Measurements from ENCODE around the gene PRMT2.

Gene PRMT2

DNA sequence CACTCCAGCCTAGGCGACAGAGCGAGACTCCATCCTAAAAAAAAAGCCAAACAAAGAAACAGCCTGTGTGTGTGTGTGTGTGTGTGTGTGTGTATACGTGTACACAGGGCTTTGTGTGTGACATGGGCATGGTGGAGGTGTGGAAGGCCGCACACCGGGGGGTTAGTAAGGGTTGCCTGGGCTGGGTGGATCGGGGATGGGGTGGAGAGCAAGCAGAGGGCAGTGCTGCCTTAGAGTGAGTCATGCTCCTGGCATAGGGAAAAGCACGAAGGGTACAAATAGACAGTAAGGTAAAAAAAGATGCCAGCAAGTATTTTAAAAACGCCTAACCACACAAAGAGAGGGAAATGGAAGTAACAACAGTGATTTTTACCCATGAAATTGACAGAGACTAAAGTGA lies 6.2 kb downstream of the PRMT2 start:
- no peak for DNase-seq (ENCODE audit: low read depth in 3 of 3)

DNA sequence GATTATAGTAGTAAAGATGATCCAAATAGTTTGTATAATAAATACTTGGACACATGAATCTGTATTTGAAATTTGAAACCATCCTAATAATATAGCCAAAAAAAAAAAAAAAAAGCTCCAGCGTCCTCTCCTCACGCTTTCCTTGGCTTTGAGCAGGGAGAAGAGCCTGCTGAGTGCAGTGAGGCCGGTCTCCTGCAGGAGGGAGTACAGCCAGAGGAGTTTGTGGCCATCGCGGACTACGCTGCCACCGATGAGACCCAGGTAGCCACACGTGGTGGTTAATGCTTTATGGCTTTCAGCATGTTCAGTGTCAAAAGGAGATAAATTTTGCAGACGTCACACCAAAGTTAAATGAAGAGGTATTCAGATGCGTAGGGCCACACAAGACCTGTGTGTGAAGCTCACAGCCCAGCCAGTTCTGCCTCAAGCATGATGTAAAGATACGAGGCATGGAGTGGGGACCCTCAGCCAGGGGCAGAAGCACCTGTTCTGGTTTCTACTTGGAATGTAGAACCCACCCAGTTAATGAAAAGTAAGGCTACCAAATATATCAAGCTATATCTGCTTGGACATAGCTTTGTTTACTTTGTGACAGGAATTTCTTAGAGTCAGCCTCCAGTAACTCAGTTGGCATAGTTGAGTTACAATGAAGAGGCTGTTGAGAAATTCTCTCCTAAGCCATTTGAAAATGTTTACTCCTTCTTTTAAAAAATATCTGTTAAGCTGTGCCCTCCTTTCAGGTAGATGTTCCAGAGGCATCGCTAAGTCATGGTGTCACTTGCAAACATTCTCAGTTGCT lies 8.1 kb downstream of the PRMT2 start:
- no peak for DNase-seq (ENCODE audit: low read depth in 3 of 3)

DNA sequence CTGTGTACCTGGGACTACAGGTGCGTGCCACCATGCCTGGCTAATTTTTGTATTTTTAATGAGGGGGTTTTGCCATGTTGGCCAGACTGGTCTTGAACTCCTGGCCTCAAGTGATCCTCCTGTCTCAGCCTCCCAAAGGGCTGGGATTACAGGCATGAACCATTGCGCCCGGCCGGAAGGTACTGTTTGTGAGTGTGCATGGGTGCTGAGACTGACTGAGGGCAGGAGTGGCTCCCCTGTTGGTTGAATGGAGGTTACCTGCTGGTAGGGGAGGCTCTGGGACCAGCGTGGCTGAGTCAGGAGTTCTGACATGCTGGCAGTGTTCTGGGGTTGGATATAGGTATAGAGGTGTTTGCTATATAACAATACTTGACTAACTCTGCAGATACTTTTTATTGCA lies 10.4 kb downstream of the PRMT2 start:
- DNase-seq (ENCODE audit: low read depth in 3 of 3): no peak

DNA sequence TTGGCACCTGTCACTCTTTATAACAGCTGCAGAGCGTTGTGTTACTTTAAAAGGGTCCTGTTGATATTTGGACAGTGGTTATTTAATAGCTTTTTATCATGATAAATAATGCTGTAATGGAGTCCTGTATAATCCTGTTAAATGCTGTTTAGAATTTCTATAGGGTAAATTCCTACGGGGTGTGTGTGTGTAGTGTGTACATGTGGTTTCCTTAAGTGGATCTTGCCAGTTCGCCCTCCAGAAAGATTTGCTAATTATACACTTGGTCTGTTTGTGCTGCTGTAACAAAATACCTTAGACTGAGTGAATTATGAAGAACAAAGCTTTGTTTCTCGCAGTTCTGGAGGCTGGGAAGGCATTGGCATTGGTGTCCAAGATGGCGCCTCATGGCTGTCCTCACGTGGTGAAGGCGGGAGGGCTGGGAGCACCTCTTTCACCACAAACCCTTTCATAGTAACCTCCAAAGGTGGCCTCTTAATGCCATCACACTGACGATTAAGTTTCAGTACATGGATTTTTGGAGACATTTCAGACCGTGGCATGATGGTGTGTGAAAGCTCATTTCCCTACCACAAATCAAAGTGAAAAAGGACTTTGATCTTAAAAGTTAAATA lies 11.2 kb downstream of the PRMT2 start:
- DNase-seq (ENCODE audit: low read depth in 3 of 3): no peak

DNA sequence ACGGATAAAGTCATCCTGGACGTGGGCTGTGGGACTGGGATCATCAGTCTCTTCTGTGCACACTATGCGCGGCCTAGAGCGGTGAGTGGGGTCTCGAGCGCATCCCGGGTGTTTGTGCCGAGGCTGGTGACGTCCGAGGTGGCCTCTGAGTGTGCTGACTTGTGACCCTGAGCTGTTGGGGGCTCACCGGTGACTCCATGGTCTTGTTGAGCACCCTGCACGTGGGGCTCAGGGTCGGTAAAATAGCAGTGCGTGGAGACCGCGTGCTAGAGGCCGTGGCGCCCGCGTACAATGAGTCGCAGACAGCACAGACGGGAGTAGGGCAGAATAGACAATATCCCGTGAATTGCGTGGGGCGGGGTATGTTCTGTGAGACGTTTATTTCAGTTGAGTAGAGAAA lies 13.1 kb downstream of the PRMT2 start:
- DNase-seq (ENCODE audit: low read depth in 3 of 3): no peak

DNA sequence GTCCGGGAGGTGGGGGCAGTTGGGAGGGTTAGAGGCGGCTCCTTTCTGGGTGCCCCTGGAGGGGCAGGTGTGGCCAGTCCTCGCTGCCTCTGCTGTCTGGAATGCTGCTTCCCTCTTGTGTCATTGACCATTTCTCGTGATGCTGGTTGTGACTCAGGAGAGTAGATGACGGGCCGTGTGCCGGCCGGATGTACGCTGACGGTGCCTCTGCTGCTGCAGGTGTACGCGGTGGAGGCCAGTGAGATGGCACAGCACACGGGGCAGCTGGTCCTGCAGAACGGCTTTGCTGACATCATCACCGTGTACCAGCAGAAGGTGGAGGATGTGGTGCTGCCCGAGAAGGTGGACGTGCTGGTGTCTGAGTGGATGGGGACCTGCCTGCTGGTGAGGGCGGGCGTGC lies 13.9 kb downstream of the PRMT2 start:
- no peak for DNase-seq (ENCODE audit: low read depth in 3 of 3)

DNA sequence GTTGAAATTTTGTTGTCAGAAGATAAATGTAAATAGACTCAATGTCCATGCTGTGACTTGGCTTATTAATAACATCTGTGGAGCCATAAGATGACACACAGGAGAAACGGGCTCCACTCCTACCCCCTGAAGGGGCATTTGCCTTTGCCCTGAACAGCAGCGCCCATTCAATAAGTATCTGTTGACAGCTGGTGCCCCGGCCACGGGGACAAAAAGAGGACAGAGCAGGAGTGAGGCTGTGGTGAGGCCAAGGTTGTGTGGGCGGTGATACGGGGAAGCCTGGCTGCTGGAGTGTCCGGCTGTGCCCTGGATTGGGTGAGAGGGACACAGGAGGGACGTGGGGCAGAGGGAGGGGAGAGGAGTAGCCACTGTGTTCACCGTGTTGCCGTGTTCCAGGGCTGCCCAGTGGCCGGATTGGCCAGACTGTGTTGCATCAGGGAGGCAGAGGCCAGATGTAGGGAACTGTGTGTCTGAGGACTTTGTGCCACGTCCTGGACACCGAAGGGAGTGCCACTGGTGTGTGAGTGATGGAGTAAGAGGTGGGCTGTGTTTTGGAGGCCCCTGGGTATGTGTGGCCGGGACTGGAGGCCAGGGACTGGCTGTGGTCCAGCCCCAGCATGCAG lies 15.1 kb downstream of the PRMT2 start:
- no peak for DNase-seq (ENCODE audit: low read depth in 3 of 3)

DNA sequence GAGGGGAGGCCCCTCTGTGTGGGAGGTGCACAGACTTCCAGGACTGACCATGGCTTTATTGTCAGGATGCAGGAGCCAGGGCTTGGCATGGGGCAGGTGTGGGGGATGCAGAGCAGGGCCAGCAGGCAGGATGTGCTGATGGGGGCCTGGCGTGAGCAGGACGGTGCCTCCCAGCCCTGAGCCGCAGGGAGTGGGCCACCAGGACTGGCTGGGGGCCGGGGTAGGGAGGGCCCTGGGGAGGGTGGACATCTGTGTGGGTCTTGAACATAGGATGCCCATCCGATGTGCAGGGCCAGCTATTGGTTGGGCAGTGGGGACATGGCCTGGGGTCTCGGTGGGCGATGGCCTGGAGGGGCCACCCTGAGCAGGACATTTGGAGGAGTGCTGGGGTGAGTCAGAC lies 15.6 kb downstream of the PRMT2 start:
- DNase-seq (ENCODE audit: low read depth in 3 of 3): no peak

DNA sequence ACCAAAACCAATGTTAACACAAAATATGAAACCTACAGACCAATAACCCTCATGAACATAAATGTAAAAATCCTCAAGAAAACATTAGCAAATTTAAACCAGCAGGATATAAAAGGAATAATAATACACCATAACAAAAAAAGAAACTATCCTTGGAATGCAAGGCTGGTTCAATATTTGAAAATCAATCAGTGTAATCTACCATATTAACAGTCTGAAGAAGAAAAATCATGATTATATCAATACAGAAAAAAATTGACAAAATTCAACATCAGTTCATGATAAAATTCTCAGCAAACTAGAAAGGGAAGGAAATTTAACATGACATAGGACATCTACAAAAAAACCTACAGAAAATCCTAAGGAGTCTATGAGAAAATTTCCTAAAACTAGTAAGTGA lies 19.8 kb downstream of the PRMT2 start:
- no peak for DNase-seq (ENCODE audit: low read depth in 3 of 3)

DNA sequence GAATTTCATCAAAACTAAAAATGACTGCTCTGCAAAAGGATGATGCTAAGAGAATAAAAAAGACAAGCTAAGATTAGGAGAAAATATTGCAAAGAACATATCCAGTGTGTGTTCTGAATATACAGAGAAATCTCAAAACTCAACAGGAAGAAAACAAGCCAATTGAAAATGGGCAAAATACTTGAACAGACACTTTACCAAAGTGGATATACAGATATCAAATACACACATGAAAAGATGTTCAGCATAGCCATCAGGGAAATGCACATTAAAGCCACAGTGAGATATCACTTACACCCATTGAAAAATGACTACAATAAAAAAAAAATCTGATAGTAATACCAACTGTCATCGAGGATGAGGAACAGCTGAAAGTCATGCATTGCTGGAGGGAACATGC lies 21.3 kb downstream of the PRMT2 start:
- DNase-seq (ENCODE audit: low read depth in 3 of 3): no peak

DNA sequence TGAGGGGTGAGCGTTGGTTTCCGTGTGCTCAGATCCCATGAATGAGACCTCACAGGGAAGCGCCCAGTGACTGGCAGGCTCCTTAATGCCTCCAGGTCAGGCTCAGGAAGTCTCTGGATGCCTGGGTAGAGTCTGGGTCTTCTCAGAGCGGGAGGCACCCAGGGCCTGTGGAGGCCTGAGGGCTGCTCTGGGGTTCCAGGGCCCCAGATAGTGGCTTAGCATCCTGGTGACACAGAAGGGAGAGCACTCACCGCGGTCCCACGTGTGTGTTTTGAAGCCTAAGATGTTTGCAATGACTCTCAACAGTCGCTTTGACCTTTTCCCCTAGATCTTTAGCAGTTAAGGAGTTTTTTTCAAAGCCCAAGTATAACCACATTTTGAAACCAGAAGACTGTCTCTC lies 25.0 kb downstream of the PRMT2 start:
- DNase-seq (ENCODE audit: low read depth in 3 of 3): no peak

DNA sequence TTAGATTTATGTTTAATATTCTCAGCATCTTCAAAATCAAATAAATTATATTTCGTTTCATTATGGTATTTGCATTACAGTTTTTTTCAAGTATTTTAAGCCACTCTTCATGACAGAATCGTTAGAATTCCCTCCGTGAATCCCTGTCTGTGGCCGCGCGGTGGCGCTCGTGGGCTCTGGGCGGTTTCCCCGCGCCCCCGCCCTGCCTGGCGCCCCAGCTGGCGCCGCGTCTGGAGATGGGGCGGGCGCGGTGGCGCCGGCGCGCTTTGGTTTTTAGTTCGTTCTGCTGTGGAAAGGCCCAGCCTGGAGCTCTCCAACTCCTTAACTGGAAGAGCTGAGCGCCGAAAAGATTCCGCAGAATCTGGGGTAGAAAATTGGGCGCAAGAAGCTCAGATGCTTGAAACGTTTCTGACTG lies 25.7 kb downstream of the PRMT2 start:
- no peak for DNase-seq (ENCODE audit: low read depth in 3 of 3)

DNA sequence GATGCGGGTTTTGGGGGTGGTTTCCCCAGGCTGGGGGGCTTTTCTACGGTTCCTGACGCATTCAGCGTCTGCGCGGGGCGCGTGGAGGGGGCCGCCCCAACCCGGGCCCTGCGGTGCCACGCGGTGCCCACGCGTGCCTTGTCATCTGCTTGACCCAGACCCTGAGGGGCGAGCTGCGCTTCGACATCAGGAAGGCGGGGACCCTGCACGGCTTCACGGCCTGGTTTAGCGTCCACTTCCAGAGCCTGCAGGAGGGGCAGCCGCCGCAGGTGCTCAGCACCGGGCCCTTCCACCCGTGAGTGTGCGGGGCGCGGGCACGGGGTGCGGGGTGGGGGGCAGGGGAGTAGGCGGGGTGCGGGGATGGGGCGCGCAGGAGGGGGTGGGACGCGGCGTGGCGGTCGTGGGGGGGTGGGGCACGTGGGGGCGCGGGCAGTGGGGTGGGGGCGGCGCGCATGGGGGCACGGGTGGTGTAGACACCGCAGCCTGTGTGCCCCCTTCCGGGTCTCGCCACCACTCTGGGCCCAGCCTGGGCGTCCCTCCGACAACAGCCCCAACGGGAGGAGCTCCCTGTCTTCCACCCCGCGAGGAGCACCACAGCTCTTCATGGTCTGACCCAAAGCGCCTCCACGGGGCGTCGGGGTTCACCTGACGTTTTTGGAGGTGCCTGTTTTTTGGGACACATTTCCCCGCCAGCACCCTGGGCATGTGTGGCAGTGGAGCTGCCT lies 26.3 kb downstream of the PRMT2 start:
- DNase-seq (ENCODE audit: low read depth in 3 of 3): no peak

DNA sequence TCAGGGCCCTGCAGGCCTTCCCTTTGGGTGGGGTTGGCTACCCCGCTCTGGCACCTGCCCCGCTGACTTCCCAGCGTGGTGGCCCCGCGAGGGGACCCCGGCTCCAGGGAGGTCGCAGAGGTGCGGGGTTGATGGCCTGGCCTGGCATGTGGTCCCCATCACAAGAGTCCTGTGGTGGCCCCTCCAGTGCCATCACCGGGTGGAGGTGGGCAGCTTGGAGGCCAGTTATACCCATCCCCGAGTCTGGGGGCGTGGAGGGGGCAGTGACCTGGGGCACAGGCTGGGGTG lies 26.8 kb downstream of the PRMT2 start:
- DNase-seq (ENCODE audit: low read depth in 3 of 3): no peak

DNA sequence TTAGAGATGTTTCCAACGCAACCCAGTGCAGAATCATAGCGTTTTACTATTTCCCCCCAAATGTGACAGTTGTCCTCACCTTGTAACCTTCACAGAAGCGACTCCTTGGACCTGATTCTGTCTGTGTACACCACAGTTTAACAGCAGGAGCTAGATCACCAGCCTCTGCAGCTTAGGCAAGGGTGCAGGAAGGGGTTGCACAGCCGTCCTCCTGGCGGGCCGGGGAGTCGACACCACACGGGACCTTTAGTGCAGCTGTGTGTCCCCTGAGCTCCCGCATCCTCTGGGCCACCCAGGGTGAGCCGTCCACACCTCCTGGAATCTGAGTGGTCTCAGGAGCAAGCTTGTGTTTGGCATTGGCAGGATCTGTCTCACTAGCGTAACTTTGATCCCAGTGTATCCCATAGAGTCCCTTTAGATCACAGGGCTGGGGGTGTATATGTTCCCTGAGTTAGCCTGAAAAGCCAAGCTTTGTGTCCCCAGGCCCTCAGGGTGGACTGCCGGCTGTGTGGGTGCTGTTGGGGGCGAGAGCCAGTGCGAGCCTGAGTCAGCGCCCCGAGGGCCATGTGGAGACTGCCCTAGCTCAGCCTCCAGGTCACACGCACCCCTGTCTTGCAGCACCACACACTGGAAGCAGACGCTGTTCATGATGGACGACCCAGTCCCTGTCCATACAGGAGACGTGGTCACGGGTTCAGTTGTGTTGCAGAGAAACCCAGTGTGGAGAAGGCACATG lies 27.5 kb downstream of the PRMT2 start:
- DNase-seq (ENCODE audit: low read depth in 3 of 3): no peak

DNA sequence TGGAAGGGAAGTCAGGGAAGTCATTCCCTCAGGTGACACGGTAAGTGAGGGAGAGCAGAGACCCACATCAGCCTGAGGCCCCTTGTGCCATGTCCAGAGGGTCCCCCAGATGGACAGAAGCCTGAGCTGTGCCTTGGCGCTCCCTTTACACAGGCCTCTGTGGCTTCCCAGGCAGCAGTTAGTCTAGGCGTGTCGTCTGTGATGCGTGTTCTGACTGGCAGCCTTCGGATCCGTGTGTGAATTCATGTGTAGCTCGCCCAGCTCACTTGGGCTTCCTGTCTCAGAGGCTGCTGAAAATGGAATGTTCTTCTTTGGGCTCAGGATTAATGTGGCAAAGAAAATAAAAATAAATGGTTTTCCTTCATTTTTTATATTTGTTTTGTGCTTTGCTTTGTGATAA lies 28.3 kb downstream of the PRMT2 start:
- no peak for DNase-seq (ENCODE audit: low read depth in 3 of 3)

DNA sequence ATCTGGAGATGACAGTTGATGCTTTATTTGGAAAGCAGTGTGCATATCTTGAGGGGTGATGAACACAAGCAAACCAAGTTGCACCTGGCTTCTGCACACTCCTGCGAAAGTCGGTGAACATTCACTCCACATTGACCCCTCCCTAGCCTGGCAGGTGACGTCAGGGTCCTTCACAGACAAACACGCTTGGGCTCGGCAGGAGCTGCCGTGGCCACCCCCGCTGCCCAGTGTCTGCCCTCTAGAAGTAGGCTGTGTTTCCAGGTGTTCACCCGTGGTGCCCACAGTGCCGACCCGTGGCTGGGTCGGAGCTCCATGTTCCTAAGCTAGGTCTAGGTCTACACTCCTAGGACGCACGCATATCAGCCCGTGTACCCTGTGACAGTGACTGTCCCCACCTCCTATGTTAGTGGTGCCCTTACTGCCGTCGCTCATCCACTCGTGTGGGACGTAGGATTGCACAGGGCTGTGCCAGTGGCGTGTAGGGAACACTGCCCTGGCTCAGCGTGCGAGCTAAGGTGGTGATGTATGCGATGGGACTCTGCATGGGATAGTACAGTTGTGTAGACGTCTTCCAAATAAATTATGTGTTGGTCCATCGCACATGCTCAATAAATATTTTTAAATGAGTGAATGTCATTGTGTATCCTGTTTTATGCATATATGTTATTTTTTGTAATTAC lies 29.0 kb downstream of the PRMT2 start:
- DNase-seq (ENCODE audit: low read depth in 3 of 3): no peak

DNA sequence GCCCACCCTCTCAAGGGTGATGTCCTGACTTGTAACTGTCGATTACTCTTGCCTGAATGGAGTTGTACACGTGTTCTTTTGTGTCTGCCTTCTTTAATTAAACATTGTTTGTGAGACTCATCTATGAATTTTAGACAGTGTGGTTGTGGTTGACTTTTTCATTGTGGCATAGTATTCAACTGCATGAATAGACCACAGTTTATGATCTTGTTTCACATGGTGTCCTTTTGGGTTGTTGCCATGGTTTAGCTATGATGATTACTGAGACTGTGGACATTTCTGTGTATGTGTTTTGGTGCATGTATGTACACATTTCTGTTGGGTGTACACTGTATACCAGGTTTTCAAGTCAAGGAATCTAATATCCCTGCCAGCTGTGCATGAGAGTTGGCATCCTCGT lies 30.1 kb downstream of the PRMT2 start:
- no peak for DNase-seq (ENCODE audit: low read depth in 3 of 3)

DNA sequence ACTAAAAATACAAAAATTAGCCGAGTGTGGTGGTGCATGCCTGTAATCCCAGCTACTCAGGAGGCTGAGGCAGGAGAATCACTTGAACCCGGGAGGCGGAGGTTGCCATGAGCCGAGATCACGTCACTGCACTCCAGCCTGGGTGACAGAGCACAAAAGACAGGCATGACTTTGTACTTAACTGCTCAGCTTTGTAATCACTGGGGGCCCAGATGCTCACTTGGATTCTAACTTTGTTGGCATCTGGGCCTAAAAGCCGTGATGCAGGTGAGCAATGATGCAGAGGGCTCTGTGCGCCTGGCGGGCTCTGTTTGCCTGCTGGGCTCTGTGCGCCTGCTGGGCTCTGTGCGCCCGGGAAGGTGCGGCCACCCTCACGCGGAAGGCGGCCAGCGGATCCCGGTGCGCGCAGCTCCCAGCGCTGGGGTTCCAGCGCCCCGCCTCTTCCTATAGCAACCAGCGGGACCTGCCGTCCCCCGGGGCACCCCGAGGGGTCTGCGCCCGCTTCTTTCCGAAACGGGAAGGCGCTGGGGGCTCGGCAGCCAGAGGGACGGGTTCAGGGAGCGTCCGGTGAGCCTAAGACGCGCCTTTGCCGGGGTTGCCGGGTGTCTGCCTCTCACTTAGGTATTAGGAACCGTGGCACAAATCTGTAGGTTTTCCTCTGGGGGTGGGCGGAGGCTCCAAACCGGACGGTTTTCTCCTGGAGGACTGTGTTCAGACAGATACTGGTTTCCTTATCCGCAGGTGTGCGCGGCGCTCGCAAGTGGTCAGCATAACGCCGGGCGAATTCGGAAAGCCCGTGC lies 31.7 kb downstream of the PRMT2 start:
- DNase-seq (ENCODE audit: low read depth in 3 of 3): no peak

DNA sequence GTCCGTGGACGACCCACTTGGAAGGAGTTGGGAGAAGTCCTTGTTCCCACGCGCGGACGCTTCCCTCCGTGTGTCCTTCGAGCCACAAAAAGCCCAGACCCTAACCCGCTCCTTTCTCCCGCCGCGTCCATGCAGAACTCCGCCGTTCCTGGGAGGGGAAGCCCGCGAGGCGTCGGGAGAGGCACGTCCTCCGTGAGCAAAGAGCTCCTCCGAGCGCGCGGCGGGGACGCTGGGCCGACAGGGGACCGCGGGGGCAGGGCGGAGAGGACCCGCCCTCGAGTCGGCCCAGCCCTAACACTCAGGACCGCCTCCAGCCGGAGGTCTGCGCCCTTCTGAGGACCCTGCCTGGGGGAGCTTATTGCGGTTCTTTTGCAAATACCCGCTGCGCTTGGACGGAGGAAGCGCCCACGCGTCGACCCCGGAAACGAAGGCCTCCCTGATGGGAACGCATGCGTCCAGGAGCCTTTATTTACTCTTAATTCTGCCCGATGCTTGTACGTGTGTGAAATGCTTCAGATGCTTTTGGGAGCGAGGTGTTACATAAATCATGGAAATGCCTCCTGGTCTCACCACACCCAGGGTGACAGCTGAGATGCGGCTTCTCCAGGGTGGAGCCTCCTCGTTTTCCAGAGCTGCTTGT lies 32.4 kb downstream of the PRMT2 start:
- DNase-seq (ENCODE audit: low read depth in 3 of 3): no peak

Data from stimulated activated CD4-positive, alpha-beta T cell treated with anti-CD3 and anti-CD28 coated beads, TNF-alpha, amount 100 ng/mL, for 4 hours (primary cell).